HepG2 (cell line): ENCODE measurements around the gene CEBPE.

Source experiments
- CTCF ChIP-seq: sonication (generic); formaldehyde crosslinking; IDR thresholded peaks from 2 replicates; pipeline ENCODE4 v1.5.0; 2020; ENCODE audit warnings: mild to moderate bottlenecking, missing genetic modification reagents, moderate library complexity
- HMGXB3 ChIP-seq: sonication (generic); formaldehyde crosslinking; IDR thresholded peaks from 2 replicates; pipeline ENCODE4 v1.4.0; 2020; ENCODE audit warnings: missing genetic modification reagents, borderline replicate concordance
- MLLT10 ChIP-seq: sonication (generic); formaldehyde crosslinking; IDR thresholded peaks from 2 replicates; pipeline ENCODE4 v1.4.0; 2020; ENCODE audit warnings: missing genetic modification reagents
- NR2F1 ChIP-seq, 2 experiments: fragments of 450-650 bp in 1 of 2; formaldehyde crosslinking in 1 of 2; IDR thresholded peaks; 2 replicates each; pipeline versions ENCODE4 v1.5.0 to v1.6.1; 2016 to 2020; ENCODE audit warnings: mild to moderate bottlenecking in 1 of 2, missing compliant biosample characterization in 1 of 2, missing genetic modification reagents in 1 of 2, moderate library complexity in 1 of 2
- RAD51 ChIP-seq: fragments of 450-650 bp; IDR thresholded peaks from 2 replicates; pipeline ENCODE4 v1.6.1; 2016; ENCODE audit warnings: borderline replicate concordance
- TAF1 ChIP-seq: sonication (generic); formaldehyde crosslinking; IDR thresholded peaks from 2 replicates; pipeline ENCODE4 v1.4.0; 2020; ENCODE audit warnings: missing genetic modification reagents
- ZBTB25 ChIP-seq: IDR thresholded peaks from 2 replicates; pipeline ENCODE4 v1.6.1; 2018; ENCODE audit warnings: missing genetic modification reagents
- ZNF567 ChIP-seq: sonication (generic); formaldehyde crosslinking; IDR thresholded peaks from 2 replicates; pipeline ENCODE4 v1.8.1; 2023; ENCODE audit warnings: mild to moderate bottlenecking, missing genetic modification reagents, borderline replicate concordance

- TF ChIP-seq RAD51 (no peak), MLLT10 (no peak), ZNF567 (CRISPR knock-in tag) (no peak), TAF1 (CRISPR knock-in tag) (no peak), ZBTB25 (CRISPR knock-in tag) (no peak), NR2F1 (CRISPR knock-in tag; IDR thresholded peaks at IDR 0.05) (no peak), CTCF (CRISPR knock-in tag) (no peak), HMGXB3 (CRISPR knock-in tag) (no peak)
Measured at GRCh38 chr14:23101213-23101970, 17.7 kb downstream of the CEBPE start.
